Stimulated activated CD8-positive, alpha-beta memory T cell treated with anti-CD3 and anti-CD28 coated beads, Interleukin-7, amount 100 ng/mL, for 48 hours (primary cell): Measurements from ENCODE around the gene LMX1B.

Source experiments
- DNase-seq, 2 donors: peaks; one replicate each; pipeline ENCODE4 v3.0.0-alpha.2; 2020; ENCODE audit warnings: low read depth in 1 of 2; ENCODE audit errors: extremely low read depth in 1 of 2

LMX1B gene

DNA sequence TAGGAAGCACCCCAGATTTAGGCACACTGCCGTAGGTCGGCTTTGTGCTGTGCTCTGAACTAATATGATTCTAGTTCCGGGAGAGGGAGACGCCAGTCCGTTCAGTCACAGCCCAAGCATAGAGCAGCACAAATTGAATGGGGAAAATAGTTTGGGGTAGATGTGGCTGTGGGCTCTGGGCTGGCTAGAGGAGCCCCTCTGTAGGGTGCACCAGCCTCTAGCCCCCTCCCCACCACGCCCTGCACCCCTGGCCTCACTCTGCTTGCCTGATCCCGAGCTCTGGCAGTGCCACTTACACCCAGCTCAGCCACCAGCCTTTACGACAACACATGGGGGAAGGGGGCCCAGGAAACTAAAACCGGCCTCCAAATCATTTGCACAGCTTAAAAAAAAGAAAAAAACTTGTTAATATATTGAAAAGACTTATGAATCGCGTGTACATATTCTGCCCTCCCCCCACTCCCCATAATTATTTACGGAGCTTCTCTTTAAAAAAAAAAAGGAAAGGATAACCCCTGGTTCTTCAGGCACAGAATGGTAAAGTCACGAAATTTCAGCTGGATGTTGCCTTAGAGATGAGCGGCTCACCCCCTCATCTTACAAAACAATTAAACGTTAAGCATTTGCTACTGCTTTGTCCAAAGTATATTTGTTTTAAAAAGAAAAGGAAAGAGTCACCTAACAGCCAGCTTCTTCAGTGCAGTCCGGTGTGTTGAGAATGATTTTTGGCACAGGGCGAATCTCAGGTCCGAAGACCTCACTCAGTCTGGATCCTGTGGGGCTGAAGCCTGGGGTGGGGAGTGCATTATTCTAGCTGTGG lies 3.5 kb downstream of the LMX1B start:
- DNase-seq: no peak

DNA sequence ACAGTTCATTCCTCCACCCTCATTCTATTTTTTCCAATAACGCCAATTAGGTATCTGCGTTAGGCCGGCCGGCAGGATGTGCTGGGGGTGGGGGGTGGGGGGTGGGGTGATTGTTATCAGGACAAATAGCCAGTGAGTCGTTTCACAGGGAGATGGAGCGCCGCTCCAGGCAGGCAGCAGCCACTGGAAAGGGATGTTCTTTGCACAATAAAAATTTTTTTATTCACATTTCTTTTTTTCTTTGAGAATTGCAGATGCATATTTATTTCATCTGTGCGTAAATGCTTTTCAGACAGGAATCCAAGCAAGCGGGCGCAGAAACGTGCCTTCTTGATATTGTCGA lies 4.1 kb downstream of the LMX1B start:
- no peak for DNase-seq

DNA sequence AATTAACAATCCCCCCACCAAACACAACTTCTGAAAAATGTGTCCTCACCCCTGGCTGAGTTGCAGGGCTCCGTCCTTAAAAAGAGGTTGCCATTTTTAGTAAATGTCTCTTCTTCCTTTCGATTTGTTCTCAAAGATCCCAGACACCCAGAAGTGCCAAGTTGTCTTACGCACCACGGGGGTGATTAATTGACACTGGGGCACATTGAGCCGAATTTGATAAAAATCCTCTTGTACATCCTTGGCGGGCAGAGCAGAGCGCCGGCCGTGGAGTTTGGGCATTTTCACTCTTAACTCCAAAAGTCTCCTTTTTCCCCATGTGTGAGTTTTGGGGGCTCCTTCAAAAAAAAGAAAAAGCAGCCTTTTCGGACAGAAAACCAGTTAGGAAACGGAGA lies 4.5 kb downstream of the LMX1B start:
- DNase-seq: no peak

DNA sequence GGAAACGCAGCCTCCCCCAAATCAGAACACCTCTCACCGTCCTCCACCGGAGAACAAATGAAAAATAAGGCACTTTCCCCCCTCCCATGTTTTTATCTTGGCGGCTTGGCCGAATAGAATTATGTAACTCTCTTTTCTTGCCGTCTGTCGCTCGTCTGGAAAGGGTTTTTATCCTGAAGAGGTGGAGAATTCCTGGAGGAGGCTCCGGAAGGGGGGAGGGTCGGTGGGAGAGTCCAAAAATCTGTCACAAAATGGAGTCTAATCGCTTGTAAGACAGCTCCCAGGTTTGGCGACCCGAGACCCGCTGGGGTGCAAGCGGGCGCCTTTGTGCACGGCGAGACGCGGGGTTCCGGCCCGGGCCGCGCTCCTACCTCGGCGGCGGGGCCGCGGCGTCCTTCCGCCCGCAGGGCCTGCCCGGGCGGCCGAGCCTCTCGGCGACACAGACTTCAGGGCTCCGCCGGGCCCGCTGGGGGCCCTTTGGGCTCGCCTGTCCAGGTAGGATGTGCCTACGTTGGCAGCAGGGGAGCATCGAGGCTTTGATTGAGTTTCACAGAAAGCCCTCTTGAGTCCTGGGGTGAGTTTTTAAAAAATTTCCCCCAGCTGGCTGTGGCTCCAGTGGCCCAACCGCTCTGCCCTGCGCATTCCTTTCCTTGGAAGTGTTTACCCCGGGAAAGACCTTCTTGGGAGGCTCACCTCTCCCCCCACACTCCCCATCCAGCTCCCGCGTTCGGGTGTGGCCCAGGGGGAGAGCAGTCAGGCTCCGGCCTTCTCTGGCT lies 5.0 kb downstream of the LMX1B start:
- no peak for DNase-seq

DNA sequence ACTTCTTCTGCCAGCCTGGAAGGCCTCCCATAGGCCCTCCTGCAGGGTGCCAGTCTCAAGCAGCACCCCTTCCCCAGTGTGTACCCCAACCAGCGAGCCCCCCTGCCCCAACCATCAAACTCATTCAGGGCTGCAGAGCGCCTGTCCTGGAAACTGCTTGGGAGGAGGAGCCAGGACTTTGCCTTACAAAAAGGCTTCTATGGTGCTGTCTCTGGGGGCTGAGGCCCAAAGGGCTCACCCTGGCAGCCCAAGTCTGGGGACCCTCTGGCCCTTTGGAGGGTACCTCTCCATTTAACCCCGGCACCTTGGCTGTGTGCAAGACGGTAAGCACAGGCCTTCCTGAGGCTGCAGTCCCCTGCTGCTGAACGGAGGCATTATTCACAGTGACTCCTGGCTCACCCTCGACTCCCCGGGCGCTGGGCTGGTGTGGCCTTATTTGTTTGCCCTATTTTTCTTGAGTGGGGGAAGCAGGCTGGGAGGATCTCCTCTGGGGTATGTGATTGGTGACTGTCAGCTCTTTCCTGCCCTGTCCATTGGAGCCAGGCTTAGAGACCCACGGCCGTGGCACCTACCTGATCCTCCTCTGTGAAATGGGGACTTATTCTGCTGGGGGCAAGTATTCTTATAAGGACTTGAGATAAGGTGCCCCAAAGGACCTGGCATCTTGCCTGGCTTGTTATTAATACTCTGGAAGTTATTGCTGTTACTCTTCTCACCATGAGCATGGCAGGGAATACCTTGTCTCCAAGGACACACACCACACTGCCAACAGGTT lies 5.8 kb downstream of the LMX1B start:
- no peak for DNase-seq

DNA sequence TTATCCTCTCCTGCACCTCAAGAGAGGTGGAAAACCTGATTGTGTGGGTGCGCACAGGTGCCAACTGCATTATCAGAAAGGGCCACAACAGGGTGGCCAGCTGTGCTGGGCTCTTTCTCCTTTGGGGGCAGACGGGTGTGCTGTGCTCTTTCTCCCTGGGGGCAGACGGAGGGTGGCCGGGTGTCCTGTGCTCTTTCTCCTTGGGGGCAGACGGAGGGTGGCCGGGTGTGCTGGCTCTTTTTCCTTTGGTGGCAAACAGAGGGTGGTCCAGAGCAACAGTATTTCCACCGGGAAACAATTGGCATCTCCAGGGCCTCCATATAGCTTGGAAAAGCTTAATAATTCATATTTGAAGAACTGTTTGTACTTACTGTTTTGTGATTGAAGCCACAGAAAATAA lies 6.8 kb downstream of the LMX1B start:
- no peak for DNase-seq

DNA sequence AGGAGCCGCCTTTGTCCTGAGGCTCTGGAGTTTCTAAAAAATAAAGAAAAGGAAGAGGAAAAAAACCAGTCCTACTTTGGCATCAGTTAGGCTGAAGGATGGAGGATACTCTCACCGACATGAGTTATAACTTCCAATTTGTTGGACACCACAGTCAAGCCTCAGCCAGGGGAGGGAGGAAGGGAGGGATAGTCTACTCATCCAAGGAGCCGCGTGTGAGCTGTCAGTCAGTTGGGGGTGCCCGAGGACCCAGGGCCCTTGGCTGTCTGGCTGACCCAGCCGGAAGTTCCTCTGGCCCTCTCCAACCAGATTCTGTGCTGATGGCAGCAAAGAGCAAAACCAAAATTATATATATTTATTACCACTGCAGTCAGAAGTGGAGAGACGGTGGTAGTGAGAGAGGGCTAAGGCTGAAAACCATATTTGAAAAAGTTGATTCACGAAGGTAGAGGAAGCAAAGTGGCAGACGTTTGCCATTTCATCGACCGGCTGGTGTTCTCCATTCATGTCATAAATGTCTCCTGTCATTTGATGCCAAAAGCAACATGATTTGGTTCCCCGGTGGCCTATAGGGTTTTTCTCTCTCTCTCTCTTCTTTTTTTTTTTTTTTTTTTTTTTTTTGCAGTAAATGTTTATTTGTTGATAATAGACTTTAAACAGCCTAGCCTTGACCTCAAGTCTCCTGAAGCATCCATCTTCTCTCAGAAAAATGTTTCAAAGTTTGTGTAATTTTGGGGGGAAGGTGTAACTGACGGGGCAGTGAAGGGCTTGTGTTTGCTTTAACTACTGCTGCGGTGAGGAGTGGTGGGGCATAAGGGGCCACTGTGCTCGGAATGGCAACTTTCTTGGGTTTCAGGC lies 7.6 kb downstream of the LMX1B start:
- no peak for DNase-seq

DNA sequence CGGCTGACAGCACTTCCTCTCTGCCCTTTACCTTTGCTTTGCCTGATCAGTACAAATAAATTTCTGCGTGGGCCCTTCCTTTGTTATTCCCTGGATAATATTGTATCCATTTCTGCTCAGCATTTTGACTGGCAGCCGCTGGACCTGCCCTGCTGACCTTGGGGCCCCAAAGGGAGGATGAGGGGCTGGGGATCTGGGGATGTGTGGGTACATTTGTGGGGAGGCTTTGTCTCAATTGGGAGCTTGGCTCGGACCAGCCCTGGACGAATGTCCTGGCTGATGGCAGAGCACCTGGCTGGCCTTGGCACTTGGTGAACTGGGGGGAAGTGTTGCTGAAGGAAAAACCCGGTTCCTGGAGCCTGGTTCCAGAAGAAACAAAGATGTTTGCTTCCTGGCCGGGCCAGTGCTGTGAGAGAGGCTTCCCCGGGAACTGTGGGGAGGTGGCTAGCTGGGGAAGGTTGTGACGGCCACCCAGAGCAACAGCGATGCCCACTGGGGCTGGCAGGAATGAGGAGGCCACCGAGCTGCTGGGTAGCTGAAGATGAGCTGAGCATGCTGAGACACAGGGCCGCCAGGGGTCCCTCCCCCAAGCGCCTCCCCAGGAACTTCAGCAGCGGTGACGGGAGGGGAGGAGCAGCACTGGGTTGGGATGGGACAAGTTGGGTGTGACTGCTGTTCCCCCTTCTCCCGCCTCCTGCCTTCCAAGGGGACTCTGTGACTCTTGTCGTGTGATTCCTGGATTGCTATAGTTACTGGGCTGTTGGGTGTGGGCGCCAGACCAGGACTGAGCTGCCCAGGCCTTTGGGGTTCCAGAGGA lies 8.4 kb downstream of the LMX1B start:
- no peak for DNase-seq

DNA sequence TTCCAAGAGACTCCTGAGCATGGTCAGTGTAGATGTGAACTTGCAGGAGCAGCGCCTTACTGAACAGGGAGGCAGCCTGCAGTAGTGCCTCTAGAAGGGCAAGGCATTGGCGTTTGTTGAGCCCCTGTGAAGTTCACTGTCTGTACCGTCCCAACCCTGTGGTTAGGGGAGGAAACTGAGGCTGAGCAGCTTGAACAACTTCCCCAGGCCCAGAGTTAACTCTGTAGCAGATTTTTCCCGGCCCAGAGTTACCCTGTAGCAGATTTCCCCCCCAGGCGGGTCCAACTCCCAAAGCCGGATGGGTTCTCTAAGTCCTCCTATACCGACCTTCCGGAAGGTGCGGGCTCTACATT lies 9.6 kb downstream of the LMX1B start:
- no peak for DNase-seq

DNA sequence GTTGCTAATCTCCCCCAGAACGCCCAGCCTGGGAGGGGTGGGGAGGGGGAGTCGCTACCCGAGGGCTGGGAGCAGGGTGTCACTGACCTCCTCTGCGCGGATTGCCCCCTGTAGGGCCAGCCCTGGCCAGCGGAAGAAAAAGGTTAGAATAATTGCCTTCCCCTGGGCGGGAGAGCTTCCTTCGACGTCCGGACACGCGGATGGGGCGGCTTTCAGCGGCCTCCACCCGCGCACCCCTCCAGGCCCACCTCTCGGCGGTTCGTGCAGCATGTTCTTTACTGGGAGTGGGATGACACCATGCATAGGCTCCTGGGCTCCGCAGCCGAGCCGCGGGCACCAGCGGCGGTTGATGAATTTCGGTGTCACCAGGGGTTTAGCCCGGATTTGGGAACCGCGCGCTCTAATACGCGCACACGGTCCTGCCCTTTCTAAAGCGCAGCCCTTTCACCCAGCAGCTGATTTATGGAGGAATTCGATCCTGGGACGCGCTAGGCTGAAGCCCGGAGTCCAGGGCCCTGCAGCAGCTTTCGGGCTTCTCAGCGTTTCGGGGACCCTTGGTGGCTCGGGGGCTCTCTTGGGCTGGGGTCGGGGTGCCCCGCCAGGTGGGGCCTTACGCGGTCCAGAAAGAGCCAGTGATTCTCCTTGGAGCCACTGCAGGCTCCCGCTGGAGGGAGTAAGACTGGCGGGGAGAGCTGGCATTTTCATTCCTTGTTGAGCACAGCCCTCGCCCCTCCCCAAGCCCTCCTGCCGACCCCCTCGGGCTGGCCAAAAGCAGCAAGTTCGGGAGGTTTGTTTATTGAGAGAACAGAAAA lies 10.1 kb downstream of the LMX1B start:
- DNase-seq: no peak

DNA sequence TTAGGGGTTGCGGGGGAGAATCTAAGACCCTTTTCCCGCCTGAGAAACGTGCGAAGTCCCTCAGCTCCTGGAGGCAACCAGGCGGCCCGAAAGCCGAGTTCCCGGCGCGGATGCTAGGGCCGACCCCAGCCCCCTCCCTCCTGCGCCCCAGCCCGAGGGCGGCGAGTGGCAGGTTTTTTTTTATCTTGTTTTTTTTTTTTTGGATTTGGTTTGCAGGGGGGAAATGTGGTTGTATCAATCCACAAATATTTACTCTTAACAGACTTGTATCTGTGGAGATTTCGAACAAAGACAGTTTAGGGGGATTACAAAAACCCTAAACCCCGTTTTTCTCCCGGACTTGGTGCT lies 10.7 kb downstream of the LMX1B start:
- DNase-seq: no peak

DNA sequence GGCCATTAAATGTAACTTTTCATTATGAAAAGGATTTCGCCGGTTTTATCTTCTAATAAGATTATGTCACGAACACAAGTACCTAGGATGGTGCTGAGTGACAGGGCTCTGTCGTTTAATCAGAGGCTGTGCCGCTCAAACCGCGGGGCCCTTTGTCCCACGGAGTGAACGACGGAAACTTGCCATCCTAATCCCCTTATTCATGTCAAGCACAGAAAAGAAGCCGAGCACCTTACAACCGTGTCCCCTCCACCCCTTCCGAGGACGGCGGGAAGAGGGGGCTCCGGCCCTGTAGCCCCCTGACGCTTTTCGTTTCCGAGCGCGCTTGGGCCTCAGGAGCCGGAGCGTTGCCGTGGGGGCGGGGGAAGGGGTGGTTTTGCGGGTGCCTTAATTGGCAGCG lies 11.2 kb downstream of the LMX1B start:
- DNase-seq: no peak

DNA sequence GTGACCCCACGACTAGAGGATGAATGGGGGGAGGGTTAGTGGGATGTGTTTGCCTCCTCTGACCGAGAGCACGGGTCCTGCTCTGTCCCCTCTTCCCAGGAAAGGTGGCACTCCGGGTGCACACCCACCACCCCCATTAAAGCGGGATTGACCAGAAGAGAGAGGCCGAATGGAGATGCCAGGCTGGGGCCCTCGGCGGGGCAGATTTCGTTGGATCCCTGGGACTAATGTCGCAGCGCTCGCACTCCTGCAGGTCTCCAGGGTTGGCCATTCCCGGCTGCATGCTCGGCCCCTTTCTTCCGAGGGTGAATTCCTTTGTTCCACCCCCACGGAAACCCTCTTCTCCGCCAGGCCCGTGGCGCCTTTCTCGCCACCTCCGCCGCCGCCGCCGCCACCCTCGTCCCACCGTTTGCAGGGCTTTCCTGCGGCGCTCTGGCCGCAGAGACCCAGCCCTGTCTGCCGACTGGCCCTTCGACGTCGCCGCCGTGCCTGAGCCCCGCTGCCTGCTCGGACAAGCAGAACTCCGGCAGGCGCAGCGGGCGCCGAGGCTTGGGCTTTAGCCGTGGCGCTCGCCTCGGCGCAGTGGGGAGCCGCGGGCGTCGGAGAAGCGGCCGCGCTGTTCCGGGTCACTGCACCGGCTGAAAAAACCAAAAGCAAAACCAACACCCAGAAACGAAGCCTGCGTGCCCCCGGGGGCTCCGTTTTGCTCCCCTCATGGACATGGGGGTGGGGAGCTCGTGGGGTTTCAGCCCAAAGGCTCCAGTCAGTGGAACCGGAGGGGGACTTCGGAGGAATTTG lies 11.8 kb downstream of the LMX1B start:
- no peak for DNase-seq

DNA sequence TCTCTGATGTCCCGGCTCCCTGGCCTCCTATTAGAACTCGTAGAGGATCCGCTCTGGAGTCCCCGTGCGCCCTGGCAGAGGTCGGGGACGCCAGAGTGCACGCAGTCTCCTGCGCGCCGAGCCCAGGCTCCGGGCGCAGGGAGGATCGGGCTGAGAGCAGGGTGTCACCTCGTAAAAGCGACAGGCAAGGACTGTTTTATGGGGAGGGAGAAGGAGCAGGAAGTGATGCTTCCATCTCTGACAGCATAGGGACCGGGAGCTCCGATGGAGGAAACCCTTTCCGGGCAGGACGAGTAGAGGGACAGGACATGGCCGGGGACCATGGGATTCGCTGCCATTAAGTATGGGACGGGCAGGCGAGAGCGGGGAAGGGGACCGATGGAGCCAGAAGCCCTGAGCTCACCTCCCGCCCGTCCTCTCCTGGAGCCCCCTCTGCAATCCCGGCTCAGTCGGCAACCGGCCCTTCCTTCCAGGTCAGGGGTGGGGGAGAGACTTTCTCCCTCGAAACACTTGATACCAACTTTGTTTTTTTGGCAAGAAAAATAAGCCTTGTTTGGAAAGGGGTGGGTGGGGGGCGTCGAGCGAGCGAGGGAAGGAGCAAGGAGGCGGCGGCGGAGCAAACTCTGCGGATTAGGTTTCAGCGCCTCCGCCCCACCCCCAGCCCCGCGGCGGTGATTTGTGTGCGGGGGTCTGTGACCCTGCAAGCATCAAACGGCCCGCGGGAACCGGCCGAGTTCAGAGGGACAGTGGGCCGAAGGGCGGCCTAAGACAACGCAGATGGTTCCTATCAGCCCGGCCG lies 12.6 kb downstream of the LMX1B start:
- no peak for DNase-seq

DNA sequence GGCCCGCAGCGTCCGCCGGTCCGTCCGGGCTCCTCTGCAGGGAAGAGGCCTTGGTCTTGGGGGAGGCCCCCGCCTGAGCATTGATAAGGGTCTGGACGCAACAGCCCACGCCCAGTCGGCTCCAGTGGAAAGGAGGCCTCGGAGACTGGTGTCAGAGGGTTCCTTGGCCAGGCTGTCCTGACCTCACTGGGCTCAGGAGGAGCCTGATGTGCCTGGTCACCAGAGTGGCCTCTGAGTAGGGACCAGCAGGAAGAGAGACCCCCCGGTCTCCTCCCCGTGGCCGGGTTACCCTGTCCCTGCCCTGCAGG lies 13.2 kb downstream of the LMX1B start:
- no peak for DNase-seq

DNA sequence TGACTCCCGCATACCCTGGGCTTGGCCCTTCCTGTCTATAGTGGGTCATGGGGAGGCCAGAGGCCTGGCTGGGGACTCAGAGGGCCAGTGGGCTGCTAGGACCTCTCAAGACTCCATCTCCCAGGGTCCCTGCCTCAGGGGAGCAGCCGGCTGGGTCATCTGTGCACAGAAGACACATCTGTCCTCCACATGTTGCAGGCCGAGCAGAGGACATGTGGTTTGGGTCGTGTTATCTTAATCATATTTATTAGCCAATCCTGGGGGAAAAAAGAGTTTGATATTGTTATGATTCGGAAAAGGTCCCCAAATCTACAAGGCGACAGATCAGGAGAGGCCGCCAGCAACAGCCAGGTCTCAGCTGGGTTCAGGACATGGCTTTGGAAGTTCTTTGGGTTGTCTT lies 14.4 kb downstream of the LMX1B start:
- no peak for DNase-seq

DNA sequence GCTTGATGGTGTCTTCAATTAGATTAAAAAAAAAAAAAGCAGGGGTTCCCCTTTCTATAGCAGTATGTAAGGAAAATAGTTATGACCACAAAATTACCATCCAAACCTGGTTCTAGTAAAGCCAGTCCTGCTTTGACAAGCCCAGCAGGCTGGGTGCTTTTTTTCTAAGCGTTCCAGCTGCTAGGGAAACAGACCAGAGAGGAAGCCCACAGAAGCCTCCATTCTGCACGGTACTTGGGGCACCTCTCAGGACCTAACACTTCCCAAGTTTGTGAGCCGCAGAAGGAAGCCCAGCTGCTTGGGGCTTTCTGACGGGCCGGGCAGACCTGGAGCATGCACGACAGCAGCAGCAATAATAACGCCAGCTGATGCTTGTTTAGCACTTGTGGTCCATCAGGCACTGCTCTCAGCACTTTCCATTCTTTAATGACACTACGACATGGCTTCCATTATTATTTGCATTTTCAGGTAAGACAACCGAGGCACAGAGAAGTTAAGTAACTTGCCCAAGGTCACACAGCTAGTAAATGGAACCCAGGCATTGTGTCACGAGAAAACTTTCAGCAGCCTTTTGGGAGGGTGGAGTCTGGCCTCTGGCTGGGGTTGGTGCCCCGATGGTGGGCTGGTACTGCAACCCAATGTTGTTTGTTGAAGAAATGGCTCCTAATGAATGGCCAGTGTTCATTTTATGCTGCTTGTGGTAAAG lies 15.4 kb downstream of the LMX1B start:
- no peak for DNase-seq
